ENCODE measurements around the gene TTC4. TPM values are rescaled to one million over a fixed set of nuclear protein-coding genes. Genes with fewer than 3 reads are reported as not detected.

TTC4 gene
- polyA plus RNA-seq, 1 of the 3 experiments (the other 2 are of a cell fraction): 17.9 TPM

DNA sequence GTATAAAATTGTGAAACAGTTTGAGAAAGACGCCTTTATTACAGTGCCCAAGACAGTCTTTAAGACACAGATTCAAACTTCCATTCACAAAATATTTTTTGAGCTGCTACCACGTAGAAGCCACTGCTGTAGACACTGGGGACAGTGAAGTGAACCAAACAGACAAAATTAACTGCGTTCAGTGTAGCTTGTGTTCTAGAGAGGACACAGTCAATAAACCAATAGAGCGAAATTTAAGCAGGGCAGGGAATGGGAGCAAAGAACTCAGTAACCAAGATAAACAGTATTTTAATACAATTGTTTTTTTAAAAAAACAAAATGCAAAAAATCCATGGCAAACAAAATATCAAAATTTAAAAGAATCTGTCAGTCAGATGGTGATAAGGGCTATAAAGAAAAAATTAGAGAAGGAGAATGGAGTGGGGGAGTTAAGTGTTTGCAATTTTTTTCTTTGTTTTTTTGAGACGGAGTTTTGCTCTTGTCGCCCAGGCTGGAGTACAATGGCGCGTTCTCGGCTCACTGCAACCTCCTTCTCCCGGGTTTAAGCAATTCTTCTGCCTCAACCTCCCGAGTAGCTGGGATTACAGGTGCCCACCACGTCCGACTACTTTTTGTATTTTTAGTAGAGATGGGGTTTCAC lies 49.4 kb downstream of the TTC4 start (continued):
- TF ChIP-seq, protein P1, sequence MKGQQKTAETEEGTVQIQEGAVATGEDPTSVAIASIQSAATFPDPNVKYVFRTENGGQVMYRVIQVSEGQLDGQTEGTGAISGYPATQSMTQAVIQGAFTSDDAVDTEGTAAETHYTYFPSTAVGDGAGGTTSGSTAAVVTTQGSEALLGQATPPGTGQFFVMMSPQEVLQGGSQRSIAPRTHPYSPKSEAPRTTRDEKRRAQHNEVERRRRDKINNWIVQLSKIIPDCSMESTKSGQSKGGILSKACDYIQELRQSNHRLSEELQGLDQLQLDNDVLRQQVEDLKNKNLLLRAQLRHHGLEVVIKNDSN (IDR thresholded peaks at IDR 0.05; ENCODE audit: borderline replicate concordance, low read depth): no peak
- no peak for TF ChIP-seq FOSL2 (IDR thresholded peaks at IDR 0.05; ENCODE audit: borderline replicate concordance, low read depth)
- TF ChIP-seq, protein P2, sequence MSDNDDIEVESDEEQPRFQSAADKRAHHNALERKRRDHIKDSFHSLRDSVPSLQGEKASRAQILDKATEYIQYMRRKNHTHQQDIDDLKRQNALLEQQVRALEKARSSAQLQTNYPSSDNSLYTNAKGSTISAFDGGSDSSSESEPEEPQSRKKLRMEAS (IDR thresholded peaks at IDR 0.05; ENCODE audit: low read depth): no peak
- no peak for TF ChIP-seq RCOR1 (IDR thresholded peaks at IDR 0.05; ENCODE audit: low read length)
- TF ChIP-seq YY1 (IDR thresholded peaks at IDR 0.05; ENCODE audit: low read depth): no peak
- TF ChIP-seq JUND (IDR thresholded peaks at IDR 0.05): no peak
- TF ChIP-seq EZH2phosphoT487 (IDR thresholded peaks at IDR 0.05; ENCODE audit: borderline replicate concordance, low read depth): no peak

DNA sequence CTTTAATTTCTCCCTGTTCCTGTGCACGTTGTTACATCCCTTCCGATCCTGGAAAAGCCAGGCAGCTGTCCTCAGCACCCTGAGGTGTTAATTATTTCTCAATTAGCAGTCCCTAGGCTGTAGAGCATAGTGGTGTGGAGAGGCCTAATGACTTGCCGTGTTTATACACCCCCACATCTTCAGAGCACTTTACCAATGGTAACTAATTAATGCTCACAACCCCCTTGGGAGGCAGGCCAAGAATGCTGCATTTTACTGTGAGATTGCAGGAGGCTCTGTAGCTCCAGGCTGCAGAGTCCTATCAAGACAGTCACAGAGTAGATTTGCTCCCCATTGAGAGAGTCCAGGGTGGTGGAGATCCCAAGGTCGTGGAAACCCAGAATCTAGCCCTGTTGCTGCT lies 51.1 kb downstream of the TTC4 start:
- H3K36me3 ChIP-seq (replicated peaks in 1 of 2; ENCODE audit: control insufficient read depth in 1 of 2, insufficient read depth in 2 of 2, low read length in 1 of 2): no peaks in the 10 kb centered on the region
- TF ChIP-seq FOXJ3 (CRISPR knock-in tag; IDR thresholded peaks at IDR 0.05): no peak
- TF ChIP-seq RFX5 (IDR thresholded peaks at IDR 0.05; ENCODE audit: low read length): no peak
- no peak for TF ChIP-seq MEF2A (IDR thresholded peaks at IDR 0.05; ENCODE audit: borderline replicate concordance, low read depth)
- no peak for TF ChIP-seq TEAD4 (IDR thresholded peaks at IDR 0.05; ENCODE audit: borderline replicate concordance, insufficient read depth)
- no peak for TF ChIP-seq TCF12 (IDR thresholded peaks at IDR 0.05)
- TF ChIP-seq SIN3A (IDR thresholded peaks at IDR 0.05; ENCODE audit: borderline replicate concordance, low read depth, low read length): no peak
- TF ChIP-seq RAD21 (IDR thresholded peaks at IDR 0.05; ENCODE audit: low read length): no peak
- CTCF ChIA-PET: interaction anchor here (1.1 to 5.0 kb wide), 3 partner anchors 25 to 44 kb away, joined by 4 to 17 read pairs (median 14); no protein-coding TSS in a partner anchor
- no peak overlapping the region for H3K4me3 ChIP-seq (ENCODE audit: low read depth in 2 of 2, low read length in 1 of 2)
- WGBS (ENCODE audit: low lambda C conversion rate): 27% methylated on average over 4 of the region's 4 CpGs
- no peak overlapping the region; a peak in 1 of 4 replicates for H3K27ac ChIP-seq (ENCODE audit: low read depth in 2 of 2, low read length in 1 of 2)
- no peaks in the 10 kb centered on the region for H3K27me3 ChIP-seq (ENCODE audit: insufficient read depth)
- H4K20me1 ChIP-seq (ENCODE audit: insufficient read depth): no peaks in the 10 kb centered on the region
- no peak overlapping the region for H3K4me2 ChIP-seq
- no peak for DNase-seq
- H2AFZ ChIP-seq (ENCODE audit: low read depth): no peak overlapping the region
- no peak overlapping the region for H3K9ac ChIP-seq
- H3K9me3 ChIP-seq: no peaks in the 10 kb centered on the region
- H3F3A ChIP-seq (replicated peaks; ENCODE audit: insufficient read depth): no peaks in the 10 kb centered on the region
- peaks cover 8 to 14% of the 10 kb centered on the region in 2 experiments; a peak in 3 of 4 replicates for H3K4me1 ChIP-seq (ENCODE audit: control insufficient read depth in 1 of 2, insufficient read depth in 2 of 2, low read depth in 1 of 2, low read length in 1 of 2)
- no peaks in the 10 kb centered on the region for H3K9me2 ChIP-seq
- POLR2A ChIA-PET: no interaction called here
- H3K79me2 ChIP-seq (ENCODE audit: insufficient read depth): peaks cover 23% of the 10 kb centered on the region

DNA sequence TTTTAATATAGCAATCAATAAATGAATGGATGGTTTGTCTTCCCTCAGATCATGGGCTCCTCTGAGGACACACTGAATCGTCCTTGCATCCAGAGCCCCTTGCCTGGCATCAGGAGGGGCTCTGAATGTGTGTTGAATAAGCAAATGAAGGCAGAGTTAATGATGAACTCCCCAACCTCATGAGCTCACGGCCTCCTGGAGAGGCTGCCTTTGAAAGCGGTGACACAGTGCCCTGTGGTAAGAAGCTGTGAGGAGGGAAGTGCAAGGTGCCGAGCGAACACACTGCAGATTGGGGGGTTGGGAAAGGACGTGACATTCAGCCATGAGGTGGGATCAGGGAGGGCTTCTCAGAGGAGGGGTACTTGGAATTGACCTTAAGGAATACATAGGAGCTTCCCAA lies 51.9 kb downstream of the TTC4 start:
- no peaks in the 10 kb centered on the region for H3K36me3 ChIP-seq (replicated peaks in 1 of 2; ENCODE audit: control insufficient read depth in 1 of 2, insufficient read depth in 2 of 2, low read length in 1 of 2)
- peaks cover 8 to 14% of the 10 kb centered on the region in 2 experiments; a peak in 3 of 4 replicates for H3K4me1 ChIP-seq (ENCODE audit: control insufficient read depth in 1 of 2, insufficient read depth in 2 of 2, low read depth in 1 of 2, low read length in 1 of 2)
- no peaks in the 10 kb centered on the region for H3K9me2 ChIP-seq
- no peak overlapping the region for H2AFZ ChIP-seq (ENCODE audit: low read depth)
- H3K9ac ChIP-seq: no peak overlapping the region
- H3K9me3 ChIP-seq: no peaks in the 10 kb centered on the region
- DNase-seq: no peak
- CTCF ChIA-PET: interaction anchor here (1.1 to 5.0 kb wide), 4 partner anchors 25 to 95 kb away, joined by 3 to 17 read pairs (median 4); no protein-coding TSS in a partner anchor
- no peaks in the 10 kb centered on the region for H4K20me1 ChIP-seq (ENCODE audit: insufficient read depth)
- peaks cover 16% of the 10 kb centered on the region for H3K79me2 ChIP-seq (ENCODE audit: insufficient read depth)
- H3F3A ChIP-seq (replicated peaks; ENCODE audit: insufficient read depth): no peaks in the 10 kb centered on the region
- H3K4me2 ChIP-seq: no peak overlapping the region
- no peak overlapping the region for H3K4me3 ChIP-seq (ENCODE audit: low read depth in 2 of 2, low read length in 1 of 2)
- TF ChIP-seq, protein P3, sequence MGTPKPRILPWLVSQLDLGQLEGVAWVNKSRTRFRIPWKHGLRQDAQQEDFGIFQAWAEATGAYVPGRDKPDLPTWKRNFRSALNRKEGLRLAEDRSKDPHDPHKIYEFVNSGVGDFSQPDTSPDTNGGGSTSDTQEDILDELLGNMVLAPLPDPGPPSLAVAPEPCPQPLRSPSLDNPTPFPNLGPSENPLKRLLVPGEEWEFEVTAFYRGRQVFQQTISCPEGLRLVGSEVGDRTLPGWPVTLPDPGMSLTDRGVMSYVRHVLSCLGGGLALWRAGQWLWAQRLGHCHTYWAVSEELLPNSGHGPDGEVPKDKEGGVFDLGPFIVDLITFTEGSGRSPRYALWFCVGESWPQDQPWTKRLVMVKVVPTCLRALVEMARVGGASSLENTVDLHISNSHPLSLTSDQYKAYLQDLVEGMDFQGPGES (IDR thresholded peaks at IDR 0.05; ENCODE audit: low read depth, low read length): no peak
- TF ChIP-seq MXI1 (IDR thresholded peaks at IDR 0.05; ENCODE audit: low read depth, low read length) (no peak), GATA2 (CRISPR knock-in tag; IDR thresholded peaks at IDR 0.05) (no peak), NRF1 (IDR thresholded peaks at IDR 0.05; ENCODE audit: low read depth, low read length) (no peak), GABPA (IDR thresholded peaks at IDR 0.05; ENCODE audit: low read depth) (no peak), FOXJ3 (CRISPR knock-in tag; IDR thresholded peaks at IDR 0.05) (no peak), NFIC (IDR thresholded peaks at IDR 0.05; ENCODE audit: borderline replicate concordance) (no peak), TAF1 (IDR thresholded peaks at IDR 0.05; ENCODE audit: borderline replicate concordance, low read depth, low read length) (no peak)
- TF ChIP-seq, protein P4, sequence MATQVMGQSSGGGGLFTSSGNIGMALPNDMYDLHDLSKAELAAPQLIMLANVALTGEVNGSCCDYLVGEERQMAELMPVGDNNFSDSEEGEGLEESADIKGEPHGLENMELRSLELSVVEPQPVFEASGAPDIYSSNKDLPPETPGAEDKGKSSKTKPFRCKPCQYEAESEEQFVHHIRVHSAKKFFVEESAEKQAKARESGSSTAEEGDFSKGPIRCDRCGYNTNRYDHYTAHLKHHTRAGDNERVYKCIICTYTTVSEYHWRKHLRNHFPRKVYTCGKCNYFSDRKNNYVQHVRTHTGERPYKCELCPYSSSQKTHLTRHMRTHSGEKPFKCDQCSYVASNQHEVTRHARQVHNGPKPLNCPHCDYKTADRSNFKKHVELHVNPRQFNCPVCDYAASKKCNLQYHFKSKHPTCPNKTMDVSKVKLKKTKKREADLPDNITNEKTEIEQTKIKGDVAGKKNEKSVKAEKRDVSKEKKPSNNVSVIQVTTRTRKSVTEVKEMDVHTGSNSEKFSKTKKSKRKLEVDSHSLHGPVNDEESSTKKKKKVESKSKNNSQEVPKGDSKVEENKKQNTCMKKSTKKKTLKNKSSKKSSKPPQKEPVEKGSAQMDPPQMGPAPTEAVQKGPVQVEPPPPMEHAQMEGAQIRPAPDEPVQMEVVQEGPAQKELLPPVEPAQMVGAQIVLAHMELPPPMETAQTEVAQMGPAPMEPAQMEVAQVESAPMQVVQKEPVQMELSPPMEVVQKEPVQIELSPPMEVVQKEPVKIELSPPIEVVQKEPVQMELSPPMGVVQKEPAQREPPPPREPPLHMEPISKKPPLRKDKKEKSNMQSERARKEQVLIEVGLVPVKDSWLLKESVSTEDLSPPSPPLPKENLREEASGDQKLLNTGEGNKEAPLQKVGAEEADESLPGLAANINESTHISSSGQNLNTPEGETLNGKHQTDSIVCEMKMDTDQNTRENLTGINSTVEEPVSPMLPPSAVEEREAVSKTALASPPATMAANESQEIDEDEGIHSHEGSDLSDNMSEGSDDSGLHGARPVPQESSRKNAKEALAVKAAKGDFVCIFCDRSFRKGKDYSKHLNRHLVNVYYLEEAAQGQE (IDR thresholded peaks at IDR 0.05; ENCODE audit: low read depth, low read length): no peak
- H3K27ac ChIP-seq (ENCODE audit: low read depth in 2 of 2, low read length in 1 of 2): no peak overlapping the region
- WGBS (ENCODE audit: low lambda C conversion rate): 47% methylated on average over 6 of the region's 6 CpGs
- POLR2A ChIA-PET: no interaction called here
- H3K27me3 ChIP-seq (ENCODE audit: insufficient read depth): no peaks in the 10 kb centered on the region
